Tongue (tissue), 2 donors: ENCODE results near the gene CCNL2. TPM values are rescaled to one million over a fixed set of nuclear protein-coding genes. Genes with fewer than 3 reads are reported as not detected.

Experiments used
- DNase-seq: peaks from one replicate; pipeline ENCODE4 v3.0.0-alpha.2; 2015
- total RNA-seq: library from RNA; depleted of rRNA; stranded (reverse); fragments of >200 nt; gene quantifications from one replicate; pipeline ENCODE4 v1.2.3, GENCODE V29; 2014

Gene CCNL2
- total RNA-seq, 1 donor from 2014 or later: 174 TPM

DNA sequence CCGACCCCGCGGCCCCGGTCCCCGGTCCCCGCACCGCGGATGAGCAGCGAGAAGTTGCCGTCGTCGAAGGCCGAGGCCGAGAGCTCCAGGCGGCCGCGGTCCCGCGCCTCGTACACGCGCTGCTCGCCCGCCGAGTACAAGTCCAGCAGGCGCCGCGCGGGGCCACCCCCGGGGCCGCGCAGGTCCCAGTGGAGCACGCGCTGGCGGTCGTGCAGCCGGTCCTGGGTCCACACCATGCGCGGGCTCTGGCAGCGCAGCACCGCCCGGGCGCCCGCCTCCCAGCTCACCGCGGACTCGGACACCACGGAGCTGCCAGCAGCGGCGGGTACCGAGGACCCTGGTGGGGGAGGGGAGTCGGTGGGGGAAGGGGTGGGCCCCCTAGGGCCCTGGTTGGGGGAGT, 43.7 kb downstream of the CCNL2 start:
- no peak for DNase-seq

DNA sequence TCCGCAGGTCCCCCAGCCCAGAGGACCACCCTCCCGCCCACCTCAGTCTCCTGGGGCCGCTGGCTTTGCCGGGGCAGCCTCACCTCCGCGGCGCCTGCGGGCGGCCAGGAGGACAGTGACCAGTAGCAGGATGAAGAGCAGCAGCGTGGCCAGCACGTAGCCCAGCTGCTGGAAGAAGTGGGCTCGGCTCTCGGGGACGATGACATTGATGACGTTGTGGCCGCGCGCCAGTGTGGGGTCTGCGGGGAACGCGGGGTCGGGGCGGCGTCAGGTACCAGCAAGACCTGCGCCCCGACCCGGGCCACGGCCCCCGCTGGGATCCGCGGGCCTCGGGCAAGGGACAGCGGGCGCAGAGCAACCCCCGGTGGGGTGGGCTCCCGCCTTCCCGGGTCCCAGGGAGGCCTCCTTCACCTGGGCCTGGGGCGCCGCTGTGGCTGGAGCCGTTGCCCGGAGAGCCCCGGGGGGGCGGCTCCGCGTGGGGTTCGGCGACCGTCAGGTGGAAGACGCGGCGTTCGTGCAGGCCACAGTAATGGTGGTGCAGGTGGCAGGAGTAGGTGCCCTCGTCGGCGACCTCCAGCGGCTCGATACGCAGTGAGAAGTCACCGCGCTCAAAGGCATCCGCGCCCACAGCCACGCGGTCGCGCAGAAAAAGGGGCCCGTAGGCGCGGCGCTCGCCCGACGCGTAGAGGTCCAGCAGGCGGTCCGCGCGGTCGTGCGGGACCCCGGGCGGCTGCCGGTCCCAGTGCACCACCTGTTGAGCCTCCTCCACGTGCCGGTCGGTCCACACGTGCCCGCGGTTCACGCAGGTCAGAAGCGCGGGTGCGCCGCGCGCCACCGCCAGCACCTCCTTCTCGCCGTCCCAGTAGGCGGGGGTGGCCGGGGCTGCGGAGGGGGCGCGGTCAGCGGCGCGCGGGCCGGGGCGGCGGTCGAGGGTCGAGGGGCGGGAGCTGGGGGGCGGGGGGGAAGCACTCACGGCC, 44.6 kb downstream of the CCNL2 start:
- no peak for DNase-seq

DNA sequence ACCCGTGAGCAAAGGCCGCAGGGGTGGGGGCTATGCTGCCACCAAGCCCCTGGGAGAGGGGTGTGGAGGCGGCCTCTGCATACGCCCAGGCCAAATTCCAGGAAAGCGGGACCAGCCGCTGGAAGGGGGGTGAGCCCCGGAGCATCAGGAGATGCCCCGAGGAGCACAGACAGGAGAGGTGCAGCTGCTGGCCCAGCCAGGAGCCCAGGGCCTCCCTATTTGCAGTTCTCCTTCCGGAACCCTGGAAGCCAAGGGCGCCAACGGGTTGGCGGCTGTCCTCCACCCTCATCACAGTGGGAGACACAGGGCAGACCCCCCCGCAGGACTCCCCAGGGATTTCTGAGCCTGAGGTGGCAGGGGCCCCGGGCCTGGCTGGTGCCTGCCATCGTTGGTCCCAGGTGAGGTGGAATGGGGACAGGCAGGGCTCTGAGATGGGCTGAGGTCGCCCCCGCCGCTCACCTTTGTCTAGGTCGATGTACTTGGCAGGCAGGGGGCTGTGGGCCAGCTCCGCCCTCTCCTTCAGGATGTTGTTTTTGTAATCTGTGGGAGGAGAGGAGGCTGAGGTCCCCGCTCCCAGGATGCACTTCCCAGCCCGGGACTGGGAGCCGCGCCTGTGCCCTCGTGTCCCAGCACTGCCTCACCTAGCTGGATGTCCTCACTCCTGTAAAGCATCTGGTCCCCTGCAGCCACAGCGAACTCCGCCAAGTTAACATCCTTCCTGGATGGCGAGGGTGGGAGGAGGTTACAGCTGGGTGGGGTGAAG, 45.6 kb downstream of the CCNL2 start:
- DNase-seq: no peak

DNA sequence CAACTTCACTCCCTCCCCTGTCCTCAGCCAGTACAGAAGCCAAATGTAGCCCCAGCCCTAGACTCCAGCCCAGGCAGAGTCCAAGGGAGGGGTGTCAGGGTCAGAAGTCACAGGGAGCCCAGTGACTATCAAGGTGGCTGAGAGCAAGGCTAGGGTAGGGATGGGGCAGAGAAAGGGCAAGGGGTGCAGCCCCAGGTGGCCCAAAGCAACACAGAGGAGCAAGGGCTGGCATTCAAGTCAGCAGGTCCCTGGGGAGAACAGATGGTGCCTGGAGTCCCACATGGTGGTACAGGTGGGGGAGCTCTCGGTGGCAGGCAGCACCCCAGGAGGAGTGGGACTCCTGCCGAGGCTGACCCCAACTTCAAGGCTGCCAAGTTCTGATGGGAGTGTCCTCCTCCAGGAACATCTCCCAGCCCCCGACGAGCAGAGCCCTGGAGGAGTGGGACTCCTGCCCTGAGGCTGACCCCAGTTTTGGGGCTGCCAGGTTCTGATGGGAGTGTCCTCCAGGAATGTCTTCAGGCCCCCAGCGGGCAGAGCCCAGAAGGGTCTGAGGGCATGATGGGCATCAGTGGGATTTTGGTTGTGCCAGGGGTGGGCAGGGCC, 46.2 kb downstream of the CCNL2 start:
- DNase-seq: no peak

DNA sequence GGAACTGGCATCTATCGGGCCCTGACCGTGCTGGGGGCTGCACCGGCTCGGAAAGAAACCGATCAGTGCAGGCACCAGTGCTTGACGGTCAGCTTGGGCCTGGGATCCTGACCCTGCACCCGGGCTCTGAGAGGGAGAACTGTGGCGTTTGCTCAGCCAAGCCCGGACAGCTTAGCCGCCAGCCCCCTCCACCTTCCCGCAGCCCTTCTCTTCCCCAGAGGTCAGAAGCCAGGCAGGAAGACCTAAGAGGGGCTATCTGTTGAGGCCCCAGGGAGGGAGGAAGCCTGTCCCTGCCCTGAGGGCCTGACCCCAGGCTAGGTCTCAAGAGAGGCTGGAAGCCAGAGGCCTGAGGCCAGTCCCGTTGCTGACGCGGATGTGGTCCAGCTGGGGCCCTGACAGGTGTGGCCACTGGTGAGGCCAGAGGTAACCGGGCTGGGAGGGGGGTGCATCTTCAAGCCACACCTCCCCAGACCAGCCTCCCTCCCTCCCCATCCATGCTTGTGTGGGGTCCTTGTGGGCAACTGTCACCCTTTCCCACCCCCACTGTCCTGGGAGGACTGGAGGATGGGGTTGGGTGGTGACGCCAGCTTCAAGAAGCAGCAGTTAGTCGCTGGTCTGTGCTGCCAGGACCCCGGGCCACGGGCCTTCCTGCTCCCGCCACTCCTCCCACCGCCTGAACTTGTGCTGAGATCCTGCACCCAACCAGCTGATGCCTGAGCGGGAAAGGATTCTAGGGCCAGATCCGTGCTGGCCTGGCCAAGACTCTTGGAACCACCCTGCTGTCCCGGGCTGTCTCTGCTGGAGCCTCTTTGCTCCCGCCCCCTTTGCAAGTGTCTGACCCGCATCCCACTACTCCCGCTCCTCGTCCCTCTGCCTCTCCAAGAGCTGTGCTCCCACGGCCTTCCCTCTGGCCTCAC, 47.4 kb downstream of the CCNL2 start:
- DNase-seq: no peak

DNA sequence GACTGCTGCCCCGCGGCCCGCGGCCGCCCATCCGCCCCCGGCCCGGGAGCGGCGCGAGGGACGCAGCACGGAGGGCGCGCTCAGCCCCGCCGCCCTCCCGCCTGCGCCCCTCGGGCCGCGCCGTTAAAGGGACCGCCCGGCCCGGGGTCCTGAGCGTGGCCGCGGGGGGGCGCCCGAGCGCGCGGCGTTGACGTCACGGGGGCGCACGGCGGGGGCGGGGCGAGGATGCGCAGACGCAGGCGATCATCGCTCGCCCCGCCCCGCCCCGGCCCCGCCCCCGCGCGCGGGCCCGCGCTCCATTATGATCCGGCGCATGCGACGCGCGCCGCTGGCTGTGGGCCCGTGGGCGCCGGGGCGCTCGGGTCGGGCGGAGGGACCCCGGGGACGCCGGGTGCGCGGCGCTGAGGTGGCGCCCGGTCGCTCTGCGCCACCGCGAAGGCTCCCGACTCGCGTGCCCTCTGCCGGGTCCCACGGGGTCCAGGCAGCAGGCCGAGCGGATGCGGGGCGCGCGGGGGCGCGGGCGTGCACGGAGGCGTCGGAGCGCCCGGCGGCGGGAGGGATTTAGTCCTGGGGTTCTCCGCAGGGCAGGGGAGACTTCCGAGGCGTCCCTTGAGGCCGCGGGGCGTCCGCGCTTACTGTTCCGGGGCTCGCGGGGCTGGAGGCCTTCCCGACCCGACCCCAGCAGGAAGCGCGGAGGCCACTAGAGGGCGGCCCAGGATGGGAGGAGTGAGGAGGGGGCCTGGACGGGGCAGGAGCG, 49.7 kb downstream of the CCNL2 start, which contains the start of gene DVL1:
Gene DVL1, minus strand, starts transcription at position 163 of the 757 bp plus-strand sequence. CDS start 353 bp downstream, outside the sequence.
- DNase-seq: peak; percentile 84

DNA sequence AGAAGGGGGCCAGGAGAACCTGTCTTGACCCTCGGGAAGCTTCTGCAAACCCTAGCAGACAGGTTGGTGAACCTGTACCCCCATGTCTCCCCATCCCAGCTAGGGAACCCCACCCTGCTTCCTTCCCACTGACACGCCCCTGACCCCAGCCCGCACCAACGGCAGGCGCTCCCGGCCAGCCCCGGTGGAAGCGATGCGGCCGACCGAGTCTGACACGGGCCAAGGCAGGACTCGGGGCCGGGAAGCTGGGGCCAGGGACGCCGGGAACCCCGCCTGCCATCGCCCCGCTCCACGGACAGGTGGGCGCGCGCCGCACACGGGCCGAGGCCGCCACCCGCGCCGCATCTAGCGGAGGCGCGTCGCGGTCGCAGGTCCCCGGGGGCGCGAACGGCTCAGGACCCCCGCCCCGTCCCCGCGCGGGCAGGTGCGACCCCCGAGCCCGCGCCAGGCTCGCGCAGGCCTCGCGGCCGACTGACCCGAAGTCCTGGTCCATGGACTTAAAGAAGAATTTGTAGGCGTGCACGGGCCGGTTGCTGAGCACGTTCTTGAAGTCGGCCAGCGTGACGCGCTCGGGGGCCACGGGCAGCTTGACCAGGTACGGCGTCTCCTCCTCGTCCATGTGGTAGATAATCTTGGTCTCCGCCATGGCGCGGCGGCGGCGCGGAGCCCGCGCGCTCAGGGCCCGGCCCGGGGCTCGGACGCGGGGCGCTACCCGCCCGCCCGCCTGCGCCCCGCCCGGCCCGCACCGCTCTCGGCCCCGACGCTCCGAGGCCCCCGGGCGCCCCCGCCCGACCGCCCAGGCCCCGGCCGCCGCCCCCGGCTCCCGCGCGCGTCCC, 50.5 kb downstream of the CCNL2 start:
- no peak for DNase-seq

DNA sequence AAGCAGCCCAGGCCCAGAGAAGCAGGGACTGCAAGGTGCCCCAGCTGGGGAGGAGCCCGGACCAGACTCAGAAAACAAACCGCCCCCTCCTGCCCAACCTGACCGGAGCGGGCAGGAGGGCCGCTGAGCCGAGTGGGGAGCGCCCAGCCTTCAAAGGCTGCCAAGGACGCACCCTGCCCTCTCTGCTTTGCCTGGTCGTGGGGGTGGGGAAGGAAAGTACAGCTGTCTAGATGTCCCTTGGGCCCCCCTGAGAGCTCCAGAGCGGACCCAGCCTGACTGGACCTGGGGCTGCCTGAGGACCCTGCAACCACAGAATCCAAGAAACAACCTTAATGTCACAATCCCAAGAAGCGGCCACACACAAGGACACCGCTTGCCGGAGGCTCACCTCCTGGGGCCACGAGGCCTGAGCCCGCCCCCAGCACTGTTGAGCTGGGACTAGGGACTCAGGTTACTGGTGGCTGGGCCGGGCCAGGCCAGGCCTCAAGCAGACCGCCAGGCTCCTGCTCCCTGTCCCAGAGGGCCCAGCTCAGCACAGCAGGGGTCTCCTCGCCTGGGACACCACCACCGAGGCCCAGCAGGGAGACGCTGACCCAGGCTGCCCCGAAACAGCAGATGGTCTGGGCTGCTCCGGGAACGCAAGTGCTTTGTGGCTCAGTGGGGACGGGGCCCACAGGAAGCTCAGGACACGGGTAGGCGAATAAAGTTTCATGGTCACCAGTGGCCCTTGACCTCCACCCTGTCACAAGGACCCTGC, 51.3 kb downstream of the CCNL2 start:
- no peak for DNase-seq

DNA sequence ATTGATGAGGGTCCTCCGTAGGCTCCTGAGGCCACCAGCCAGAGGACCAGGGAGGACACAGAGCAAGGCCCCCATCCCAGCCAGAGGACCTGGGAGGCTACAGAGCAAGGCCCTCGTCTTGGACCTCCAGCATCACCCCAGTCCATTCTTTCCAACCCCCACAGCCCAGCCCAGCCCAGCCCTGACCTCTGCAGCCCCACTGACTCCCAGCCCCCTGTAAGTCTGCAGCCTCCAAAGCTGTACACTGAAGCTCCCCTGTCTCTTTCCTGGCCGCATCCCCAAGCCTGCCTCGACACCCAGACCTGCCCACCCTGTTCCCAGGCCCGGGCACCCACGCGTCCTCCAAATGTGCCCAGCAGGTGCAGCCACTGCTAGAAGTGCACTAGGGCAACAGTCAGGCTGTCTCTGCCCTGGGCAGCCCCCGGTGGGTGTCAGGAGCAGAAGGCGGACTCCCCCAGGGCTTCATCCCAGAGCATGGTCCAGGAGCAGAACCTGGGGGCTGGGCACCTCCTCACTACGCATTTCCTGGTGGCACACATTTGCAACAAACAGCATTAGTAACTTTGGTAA, 52.0 kb downstream of the CCNL2 start:
- no peak for DNase-seq

DNA sequence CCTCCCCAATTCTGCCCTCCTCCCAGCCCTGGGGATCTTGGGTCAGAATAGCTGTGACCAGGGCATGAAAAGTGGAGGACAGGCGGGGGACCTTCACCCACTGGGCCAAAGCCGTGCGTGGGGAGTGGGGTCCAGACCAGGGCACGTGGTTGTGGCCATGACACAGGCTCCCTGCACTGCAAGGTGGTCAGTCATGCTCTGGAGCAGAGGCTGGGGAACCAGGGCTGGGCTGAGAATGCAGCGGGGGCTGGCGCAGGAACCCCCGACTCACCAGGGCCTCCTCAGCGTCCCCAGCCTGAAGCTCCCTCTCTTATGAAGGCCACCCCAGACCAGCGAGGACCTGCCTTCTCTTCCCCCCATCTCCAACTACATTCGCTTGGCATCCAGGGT, 52.6 kb downstream of the CCNL2 start:
- no peak for DNase-seq

DNA sequence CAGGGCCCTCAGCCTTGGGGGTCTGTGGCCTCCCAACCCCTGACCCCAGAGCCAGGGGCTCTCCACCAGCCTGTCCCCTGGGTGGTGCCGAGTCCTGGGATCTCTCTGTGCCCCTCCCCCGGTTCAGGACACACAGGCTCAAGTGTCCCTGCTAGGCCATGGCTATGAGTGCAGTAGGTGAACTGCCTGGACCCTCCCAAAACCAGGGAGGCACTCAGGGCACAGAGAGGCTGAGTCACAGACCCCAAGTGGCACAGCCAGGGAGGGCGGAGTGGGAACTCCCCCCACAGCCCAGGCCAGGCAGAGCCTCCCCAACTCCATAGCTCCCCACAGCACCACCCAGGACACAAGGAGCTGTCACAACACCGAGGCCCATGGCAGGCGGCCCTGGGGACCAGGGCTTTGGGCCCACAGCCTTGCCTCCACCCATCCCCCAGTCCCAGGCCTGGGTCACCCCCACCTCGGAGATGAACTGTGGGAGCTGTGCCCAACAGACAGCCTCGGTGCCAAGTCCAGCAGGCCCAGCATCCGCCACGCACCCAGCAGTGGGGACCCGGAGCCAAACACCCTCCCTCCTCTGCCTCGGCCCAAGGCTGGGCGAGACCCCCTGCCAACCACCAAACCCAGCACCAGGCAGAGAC, 53.2 kb downstream of the CCNL2 start:
- no peak for DNase-seq

DNA sequence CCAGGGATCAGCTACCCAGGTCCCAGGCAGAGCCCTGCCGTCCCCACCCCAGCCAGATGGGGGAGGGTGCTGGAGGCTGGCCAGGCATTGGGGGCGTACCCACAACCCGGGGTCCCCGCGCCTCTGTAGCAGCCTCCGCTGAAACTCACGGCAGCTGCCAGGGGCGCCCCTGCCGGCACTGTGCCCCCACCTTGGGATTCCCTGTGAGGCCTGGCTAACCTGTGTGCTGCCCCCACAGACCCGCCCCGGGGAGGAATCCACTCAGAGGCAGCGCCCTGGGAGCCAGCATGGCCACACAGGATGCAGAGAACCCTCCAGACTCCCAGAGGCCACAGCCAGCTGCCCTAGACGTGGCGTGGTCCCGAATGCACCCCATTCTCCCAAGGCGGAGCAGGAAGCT, 53.8 kb downstream of the CCNL2 start:
- DNase-seq: no peak

DNA sequence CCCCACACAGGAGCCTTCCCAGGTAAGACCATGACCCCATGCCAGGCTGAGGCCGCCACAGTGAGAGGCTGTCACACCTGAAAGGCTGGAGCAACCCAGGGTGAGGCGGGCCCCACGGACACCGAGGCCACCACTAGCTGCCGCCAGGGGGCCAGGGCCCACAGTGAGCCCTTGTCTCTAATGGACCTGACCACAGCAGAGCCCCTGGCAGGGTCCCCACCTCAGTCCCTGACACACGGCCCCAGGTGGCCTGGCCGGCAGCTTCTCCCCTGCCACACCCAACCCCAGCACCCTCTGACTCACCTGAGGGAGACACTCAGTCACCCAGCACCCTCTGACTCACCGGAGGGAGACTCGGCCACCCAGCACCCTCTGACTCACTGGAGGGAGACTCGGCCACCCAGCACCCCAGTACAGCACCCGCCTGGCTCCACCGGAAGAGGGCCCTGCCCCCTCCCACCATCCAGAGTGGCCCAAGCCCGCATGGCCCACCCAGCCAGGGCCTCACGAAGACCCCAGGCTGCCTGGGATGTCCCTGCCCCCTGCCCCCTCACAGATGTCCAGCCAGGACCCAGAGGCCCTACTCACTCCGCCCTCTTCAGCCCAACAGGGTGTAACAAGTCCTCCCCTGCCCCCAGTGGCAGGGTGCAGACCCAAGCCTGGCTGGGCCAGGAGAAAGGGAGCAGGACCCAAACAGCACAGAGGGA, 54.3 kb downstream of the CCNL2 start:
- no peak for DNase-seq

DNA sequence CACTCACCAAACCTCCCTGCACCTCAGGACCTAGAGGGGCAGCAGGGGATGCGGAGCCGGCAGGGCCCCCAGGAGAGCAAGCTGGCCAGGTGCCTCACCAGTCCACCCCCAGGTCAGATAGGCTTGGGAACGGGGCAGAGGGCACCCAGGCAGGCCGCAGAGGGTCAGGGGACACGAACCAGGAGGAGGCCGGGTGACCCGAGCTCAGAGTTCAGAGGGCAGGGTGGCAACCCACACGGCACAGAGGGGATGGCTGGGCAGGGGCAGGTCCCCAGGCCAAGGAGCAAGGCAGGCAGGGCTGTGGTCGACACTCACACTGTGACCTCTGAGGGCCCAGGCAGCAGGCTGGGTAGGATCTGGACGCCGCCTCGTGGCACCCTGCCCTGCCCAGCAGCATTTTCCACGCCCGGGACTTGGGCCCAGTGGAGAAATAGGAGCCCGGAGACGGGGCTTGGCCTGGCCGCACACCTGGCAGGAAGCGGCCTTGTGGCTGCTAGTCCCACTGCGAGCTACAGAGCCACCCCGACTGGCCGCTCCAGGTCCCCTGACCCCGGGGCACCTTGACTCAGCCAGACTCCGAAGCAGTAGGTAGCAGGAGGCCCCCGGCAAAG, 55.2 kb downstream of the CCNL2 start:
- DNase-seq: no peak

DNA sequence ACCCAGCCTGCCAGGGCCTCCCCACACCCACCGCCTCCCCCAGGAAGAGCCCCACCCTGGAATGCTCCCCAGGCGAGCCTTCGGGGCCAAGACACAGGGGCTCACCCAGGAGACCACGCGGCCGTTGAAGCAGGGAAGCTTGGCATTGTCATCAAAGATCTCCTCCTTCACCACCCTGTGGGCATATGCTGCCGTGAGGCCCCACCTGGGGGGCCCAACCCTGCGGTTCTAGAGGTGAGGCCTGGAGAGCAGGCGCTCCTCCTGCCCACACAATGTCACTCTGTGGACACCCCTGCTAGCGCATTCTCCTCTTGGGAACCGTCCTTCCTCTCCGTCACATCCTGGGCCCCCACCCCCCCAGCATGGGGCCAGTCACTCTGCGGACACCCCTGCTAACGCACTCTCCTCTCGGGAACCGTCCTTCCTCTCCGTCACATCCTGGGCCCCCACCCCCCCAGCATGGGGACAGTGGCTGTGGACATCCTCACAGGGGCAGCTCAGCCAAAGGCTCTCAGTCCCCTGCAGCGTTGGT, 56.5 kb downstream of the CCNL2 start:
- no peak for DNase-seq

DNA sequence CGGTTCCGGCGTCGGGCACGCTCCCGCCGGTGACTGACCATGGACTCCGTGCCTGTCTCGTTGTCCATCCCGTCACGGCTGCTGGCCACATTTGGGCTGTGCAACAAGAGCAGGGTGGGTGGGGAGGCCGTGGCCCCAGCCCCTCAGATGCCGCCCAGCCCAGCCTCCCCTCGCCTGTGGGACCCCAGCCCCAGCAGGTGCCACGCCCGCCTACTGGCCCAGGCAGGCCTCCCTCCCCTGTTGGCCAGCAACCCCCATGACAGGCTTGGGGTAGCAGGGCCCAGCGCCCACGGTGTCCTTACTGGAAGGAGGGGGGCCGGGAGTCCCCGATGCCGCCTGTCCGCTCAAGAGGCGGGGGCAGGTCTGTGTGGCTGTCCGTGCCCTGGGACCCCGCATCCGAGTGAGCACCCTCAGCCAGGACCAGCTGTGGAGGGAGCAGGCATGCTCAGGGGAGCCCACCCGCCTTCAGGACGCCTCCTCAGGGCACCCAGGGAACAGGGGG, 57.0 kb downstream of the CCNL2 start:
- DNase-seq: no peak

DNA sequence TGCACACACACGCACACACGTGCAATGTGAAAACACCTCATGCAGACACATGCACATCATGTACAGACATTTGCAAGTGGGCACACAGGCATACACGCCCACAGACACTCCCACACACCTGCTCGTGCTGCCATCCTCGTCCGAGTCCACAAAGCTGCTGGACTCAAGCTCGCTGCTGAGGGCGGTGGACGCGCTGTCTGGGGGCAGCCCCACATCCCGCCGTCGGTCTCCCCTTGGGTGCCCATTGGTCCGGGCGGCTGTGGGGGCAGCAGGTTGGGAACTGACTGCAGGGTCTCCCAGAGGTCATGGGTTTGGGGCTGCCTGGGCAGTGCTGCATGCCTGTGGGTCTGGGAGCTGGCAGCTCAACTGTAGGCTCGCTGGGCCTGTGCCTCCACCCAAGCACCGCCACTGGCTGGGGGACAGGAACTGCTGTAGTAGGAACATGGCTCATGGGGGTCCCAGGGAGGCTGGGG, 57.5 kb downstream of the CCNL2 start:
- DNase-seq: no peak
